ENCODE data around the gene LEMD2. TPM values are rescaled to one million over a fixed set of nuclear protein-coding genes. Genes with fewer than 3 reads are reported as not detected.

The LEMD2 gene
- total RNA-seq, 1 experiment from 2014 or later = 74.6 TPM

DNA sequence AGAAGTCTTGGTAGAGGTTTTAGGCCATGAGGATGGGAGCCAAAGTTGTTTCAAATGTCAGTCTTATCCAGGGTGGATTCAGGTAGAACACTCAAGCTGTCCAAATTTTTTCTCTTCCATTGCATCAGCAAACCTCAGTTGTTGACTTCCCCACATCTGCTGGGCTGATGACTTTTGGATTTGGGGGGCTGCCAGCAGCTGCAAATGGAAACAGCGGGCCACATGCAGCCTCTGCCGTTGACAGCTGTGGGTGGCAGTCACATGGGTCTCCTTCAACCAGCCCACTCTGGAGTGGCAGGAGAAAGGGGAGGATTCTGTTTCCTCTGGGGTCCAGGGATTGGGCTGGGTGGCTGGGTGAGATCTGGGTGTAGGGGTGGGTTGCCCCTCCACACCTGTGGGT is 20.7 kb upstream of the LEMD2 start:
- DNase-seq = no peak
- no peaks in the 10 kb centered on the region for H3K36me3 ChIP-seq (replicated peaks; ENCODE audit: control insufficient read depth, insufficient read depth, low read length)
- no peak overlapping the region for H3K4me3 ChIP-seq (ENCODE audit: insufficient read depth, low read depth, low read length)
- no peaks in the 10 kb centered on the region for H3K27me3 ChIP-seq (ENCODE audit: control insufficient read depth, insufficient read depth, low read length)

DNA sequence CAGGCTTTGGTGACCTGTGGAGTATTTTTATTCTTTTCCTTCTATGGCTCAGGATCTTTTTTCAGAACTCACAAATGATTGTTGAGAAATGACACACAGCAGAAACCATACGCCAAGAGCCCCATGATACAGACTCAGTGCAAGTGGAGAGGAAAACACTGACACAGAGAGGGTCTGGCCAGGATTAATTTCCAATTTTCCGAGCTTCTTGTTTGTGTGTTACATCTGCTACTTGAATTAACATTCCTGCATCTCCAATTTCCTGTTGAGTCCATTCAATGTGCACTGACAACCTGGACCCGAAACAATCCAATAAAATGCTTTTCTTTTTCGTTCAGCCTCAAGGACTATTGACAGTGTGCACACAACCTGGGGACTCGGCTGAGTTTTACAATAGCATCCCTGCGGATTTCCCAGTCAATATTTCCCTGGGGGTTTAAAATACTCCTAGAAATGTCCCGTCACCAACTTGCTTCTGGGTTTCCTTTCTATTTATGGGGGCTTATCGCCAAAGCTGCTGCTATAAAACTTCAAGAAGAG is 19.8 kb upstream of the LEMD2 start:
- H3K27me3 ChIP-seq (ENCODE audit: control insufficient read depth, insufficient read depth, low read length) = no peaks in the 10 kb centered on the region
- H3K36me3 ChIP-seq (replicated peaks; ENCODE audit: control insufficient read depth, insufficient read depth, low read length) = no peaks in the 10 kb centered on the region
- no peak for DNase-seq
- no peak overlapping the region for H3K4me3 ChIP-seq (ENCODE audit: insufficient read depth, low read depth, low read length)

DNA sequence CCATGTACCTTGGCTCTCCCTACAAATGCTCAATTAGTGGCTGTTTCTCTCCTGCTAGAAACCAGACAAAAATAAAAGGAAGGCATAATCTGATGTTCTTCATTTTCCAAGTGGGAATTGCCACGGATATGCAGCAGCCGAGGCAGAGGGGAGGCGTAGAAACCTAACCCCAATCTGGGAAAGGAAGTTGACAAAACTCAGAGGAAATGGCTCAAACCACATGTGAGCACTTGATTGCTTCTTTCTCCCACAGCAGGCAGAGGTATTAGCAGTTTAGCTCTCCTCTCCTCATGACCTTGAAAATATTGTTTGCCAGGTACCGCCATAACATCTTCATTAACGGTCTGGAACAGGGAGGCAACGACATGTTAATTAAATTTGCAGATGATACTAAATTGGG is 18.7 kb upstream of the LEMD2 start:
- Histone ChIP-seq H3K27me3 (ENCODE audit: control insufficient read depth, insufficient read depth, low read length) (no peaks in the 10 kb centered on the region), H3K36me3 (replicated peaks; ENCODE audit: control insufficient read depth, insufficient read depth, low read length) (no peaks in the 10 kb centered on the region), H3K4me3 (ENCODE audit: insufficient read depth, low read depth, low read length) (no peak overlapping the region)
- no peak for DNase-seq

DNA sequence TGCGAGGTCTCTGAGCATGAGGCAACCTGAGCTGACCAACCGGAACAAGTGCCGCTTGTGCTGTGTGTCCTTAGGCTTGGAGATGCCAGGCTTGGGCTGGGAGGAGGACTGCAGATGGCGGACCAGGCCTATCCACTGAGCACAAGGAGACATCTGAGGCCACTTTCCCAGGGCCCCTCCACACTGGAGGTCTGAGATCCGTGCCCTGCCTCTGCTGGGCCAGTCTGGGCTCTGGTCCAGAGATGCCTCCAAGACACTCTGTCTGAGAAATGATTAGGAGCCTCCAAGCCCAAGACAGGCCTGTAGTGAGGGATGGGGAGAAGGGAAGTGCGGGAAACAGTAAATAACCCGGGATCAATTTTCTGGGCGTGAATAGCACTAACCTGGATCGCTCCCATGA is 17.9 kb upstream of the LEMD2 start:
- DNase-seq = no peak
- no peaks in the 10 kb centered on the region for H3K36me3 ChIP-seq (replicated peaks; ENCODE audit: control insufficient read depth, insufficient read depth, low read length)
- no peak overlapping the region for H3K4me3 ChIP-seq (ENCODE audit: insufficient read depth, low read depth, low read length)
- H3K27me3 ChIP-seq (ENCODE audit: control insufficient read depth, insufficient read depth, low read length) = no peaks in the 10 kb centered on the region

DNA sequence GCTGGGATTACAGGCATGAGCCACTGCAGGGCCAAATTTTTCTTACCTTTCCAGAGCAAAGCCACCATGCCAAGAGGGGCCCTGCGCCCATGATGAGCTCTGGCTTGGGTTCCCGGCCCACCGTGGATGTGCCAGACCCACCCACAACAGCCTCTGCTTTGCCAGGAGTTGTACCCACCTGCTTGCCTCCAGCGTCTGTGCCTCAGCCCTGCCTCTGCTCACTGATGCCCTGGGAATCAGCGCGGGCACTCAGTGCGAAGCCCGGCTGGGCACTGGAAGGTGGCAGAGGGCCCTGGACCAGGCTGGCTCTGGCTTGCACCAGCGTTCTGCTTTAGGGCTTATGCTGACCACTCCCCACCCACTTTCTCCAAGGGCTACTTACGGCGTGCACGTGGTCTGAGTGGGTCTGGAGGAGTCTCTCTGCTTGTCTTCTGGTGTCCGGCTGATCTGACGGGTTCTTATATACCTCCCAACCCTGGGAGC is 14.7 kb upstream of the LEMD2 start, which contains the start of gene MLN:
MLN (minus strand) TSS at position 433 of the 483 bp plus-strand sequence. CDS start 2,840 bp downstream, outside the sequence.
- H3K27me3 ChIP-seq (ENCODE audit: control insufficient read depth, insufficient read depth, low read length) = no peaks in the 10 kb centered on the region
- no peaks in the 10 kb centered on the region for H3K36me3 ChIP-seq (replicated peaks; ENCODE audit: control insufficient read depth, insufficient read depth, low read length)
- no peak within 1 kb of the TSS for H3K4me3 ChIP-seq (ENCODE audit: insufficient read depth, low read depth, low read length)
- DNase-seq = no peak

DNA sequence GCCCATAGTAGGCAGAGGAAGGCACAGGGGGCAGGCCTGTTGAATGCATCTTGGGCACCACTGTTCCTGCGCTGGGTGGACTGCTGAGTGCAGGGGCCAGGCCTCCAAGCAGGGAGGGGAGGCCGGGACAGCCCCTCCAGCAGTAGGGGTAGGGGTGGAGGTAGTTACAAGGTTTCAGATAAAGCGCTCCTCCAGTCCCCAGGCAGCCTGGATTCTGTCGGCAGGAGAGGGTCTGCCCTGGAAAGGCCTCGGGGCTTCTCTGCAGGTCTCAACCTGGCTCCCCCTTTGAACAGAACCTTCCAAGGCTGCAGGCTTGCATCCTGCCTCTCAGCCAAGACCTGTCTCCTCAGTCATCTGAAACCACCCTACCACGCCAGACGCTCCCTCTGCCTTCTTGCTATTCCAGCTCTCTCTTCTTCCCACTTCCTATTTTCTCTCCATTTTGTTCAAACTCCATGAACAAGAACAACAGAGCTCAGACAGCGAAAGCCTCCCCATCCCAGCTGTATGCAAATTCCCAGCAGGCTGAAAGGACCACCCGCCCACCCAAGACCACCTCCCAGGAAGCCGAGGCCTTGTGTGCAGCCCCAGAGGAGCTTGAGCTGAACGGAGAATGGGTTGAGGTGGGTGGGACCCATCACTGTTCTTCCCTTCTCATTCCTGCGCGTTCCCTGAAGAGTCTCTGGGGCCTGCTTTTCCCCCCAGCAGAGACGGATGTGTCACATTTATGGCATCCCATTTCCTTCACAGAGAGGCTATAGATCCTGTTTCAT is 13.4 kb upstream of the LEMD2 start:
- Histone ChIP-seq H3K27me3 (ENCODE audit: control insufficient read depth, insufficient read depth, low read length) (no peaks in the 10 kb centered on the region), H3K36me3 (replicated peaks; ENCODE audit: control insufficient read depth, insufficient read depth, low read length) (no peaks in the 10 kb centered on the region), H3K4me3 (ENCODE audit: insufficient read depth, low read depth, low read length) (no peak overlapping the region)
- DNase-seq = no peak

DNA sequence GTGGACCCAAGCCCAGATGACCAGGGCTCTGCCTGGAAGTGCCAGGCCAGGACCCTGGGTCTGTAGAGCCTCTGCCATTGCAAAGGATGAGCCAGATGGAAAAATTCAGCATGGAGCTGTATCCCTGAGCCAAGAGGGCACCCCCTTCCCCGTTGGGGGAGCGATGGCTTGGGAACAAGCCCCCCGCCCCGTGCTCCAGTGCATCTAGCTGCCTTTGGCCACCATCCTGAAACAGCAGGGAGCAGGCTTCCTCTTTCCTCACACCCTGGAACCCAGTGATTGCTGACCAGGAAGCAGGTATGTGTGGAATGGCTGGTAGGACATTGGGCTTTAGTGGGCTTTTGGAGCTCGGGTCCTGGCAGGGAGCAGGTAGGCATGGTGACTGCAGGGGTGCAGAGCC is 12.7 kb upstream of the LEMD2 start:
- H3K36me3 ChIP-seq (replicated peaks; ENCODE audit: control insufficient read depth, insufficient read depth, low read length) = no peaks in the 10 kb centered on the region
- DNase-seq = no peak
- no peak overlapping the region for H3K4me3 ChIP-seq (ENCODE audit: insufficient read depth, low read depth, low read length)
- H3K27me3 ChIP-seq (ENCODE audit: control insufficient read depth, insufficient read depth, low read length) = no peaks in the 10 kb centered on the region

DNA sequence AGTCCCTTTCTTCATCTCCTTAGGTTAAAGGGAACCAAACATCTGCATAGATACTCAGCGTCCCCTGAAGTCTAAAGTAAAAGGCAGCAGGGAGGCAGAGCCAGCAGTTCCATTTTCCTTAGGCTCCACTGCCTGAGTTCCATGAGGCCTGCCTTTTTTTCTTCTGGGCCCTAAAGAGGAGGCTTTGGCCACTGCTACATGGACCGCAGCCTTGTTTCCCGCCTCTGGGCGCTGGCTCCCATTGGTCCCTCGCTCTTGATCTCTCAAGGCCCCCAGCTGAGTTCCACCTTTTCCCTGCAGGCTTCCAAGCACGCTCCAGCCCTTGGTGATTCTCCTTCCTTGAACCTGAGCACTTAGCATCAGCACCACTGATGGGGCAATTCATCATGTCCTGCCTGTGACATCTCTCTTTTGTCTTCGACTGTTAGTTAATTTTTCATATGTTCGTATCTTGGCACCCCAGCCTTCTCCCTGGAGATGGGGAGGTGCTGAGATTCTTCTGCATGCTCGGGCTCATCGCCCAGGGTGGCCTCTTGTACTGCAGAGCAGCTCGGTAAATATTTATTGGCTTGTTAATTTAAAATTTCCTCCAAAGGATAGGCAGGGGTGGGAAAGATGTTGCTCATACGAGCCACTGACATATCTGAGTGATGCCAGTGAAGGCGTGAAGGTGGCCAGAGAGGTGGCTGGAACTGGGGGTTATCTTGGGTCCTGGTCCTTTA is 11.5 kb upstream of the LEMD2 start:
- no peaks in the 10 kb centered on the region for H3K36me3 ChIP-seq (replicated peaks; ENCODE audit: control insufficient read depth, insufficient read depth, low read length)
- no peaks in the 10 kb centered on the region for H3K27me3 ChIP-seq (ENCODE audit: control insufficient read depth, insufficient read depth, low read length)
- no peak overlapping the region for H3K4me3 ChIP-seq (ENCODE audit: insufficient read depth, low read depth, low read length)
- DNase-seq = no peak

DNA sequence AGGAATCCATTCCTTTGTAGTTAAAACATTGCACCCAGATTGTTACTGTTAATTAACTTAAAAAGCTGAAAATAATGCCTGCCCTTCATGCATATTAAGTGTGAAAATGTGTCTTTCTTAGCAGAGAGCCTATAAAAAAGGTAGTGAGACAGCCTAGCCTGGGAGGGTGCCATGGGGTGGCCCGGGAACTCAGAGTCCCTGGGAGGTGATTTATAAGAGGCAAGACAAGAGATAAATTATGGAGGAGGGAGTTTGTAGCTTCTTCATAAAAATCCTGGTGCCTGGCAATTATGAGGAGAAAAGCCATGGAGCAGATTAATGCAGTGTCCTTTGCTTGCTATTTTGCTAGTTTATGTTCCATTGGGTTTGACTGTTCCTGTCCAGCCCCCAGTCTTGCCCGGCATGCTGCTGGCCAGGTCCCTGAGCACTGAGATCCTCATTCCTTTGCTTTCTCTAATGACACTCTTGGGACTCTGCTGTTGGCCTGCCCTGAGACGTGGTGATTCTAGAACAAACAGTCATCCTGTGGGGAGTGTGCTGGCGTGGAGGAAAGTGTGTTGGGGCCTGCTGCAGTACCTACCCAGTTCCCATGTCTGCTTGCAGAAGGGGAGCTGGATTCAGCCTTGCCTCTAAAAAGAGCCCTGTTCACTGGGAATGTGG is 10.7 kb upstream of the LEMD2 start:
- no peak for DNase-seq
- Histone ChIP-seq H3K36me3 (replicated peaks; ENCODE audit: control insufficient read depth, insufficient read depth, low read length) (no peaks in the 10 kb centered on the region), H3K27me3 (ENCODE audit: control insufficient read depth, insufficient read depth, low read length) (no peaks in the 10 kb centered on the region), H3K4me3 (ENCODE audit: insufficient read depth, low read depth, low read length) (no peak overlapping the region)

DNA sequence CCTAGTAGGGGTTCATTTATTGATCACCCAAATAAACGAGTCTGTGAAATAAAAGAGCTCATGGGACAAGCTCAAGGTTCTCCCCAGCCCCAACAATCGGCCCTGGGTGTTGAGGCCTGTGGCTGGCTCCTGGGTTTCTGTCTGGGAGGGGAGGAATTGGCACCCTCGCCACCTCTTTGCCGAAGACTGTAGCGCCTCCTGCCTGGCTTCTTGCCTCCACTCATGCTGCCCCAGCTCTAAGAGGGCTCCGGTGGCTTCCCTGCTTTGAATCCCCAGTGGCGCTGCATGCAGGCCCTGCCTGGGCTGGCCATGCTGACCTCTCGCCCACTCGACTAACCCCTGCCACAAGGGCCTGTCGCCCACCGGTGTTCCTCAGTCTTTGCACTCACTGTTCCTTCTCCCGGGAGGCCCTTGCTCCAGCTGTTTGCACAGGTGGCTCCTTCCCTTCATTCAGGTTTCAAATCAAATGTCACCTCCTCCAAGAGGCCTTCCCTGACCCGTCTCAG is 9.5 kb upstream of the LEMD2 start:
- DNase-seq = peak; percentile 65
- Histone ChIP-seq H3K27me3 (ENCODE audit: control insufficient read depth, insufficient read depth, low read length) (no peaks in the 10 kb centered on the region), H3K36me3 (replicated peaks; ENCODE audit: control insufficient read depth, insufficient read depth, low read length) (no peaks in the 10 kb centered on the region), H3K4me3 (ENCODE audit: insufficient read depth, low read depth, low read length) (no peak overlapping the region)

DNA sequence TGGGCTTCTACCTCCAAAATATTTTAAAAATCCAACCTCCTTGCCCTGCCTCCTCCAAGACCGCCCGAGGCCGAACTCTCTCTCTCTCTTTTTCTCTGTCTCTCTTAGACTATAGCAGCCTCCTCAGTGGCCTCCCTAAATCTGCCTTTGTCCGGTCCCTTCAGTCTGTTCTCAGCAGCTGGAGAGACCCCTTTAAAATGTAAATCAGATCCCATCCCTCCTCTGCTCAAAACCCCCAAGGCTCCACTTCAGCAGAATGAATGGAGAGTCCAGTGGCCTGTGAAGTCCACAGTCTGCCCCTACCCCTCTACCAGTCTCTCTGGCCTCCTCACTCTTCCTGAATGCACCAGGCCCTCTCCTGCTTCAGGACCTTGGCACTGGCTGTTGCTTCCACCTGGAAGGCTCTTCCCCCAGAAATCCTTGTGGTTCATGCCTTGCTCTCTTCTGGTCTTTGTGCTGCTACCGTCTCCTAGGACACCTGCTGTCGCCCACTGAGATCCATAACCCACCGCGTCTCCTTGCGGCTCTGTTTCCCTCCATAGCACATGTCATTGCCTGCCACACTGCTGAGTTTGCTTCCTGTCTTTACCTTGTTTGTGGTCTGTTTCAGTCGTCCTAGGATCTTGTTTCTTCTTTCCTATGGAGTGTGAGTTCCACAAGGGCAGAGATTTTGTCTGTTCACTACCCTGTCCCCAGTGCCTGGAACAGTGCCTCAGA is 8.9 kb upstream of the LEMD2 start:
- Histone ChIP-seq H3K36me3 (replicated peaks; ENCODE audit: control insufficient read depth, insufficient read depth, low read length) (no peaks in the 10 kb centered on the region), H3K27me3 (ENCODE audit: control insufficient read depth, insufficient read depth, low read length) (no peaks in the 10 kb centered on the region), H3K4me3 (ENCODE audit: insufficient read depth, low read depth, low read length) (no peak overlapping the region)
- DNase-seq = no peak

DNA sequence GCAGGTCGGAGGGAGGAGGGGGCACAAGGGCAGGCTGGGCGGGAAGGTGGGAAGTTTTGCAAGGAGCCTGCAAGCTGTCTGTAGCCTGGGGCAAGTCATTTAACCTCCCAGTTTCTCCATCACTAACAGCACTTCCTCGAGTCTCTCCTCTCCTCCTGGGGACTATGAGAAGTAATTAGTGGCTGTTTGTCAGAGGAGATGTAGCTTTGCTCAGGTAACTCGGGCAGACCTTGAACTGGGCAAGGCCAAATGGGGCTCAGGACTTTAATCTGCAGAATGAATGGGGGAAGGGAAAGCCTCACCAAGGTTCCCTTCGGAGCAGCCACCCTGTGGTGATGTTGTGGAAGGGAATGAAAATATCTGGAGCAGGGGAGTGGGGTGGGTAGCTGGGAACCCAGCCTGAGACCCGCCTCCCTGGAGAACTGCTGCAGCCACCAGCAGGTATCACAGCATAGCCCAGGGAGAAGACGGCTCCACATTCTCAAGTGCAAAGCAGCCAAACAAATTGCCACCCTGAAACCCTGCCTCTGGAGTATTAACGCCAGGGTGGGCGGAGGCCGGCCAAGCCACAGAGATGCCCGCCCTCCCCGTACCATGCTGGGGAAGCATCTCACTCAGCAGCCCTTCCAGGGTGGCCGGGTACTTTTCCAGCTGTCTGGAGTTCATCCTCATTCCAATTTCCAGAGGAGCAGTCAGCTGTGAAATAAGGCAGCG is 6.1 kb upstream of the LEMD2 start:
- peak; percentile 83 for DNase-seq
- H3K27me3 ChIP-seq (ENCODE audit: control insufficient read depth, insufficient read depth, low read length) = no peaks in the 10 kb centered on the region
- no peak overlapping the region for H3K4me3 ChIP-seq (ENCODE audit: insufficient read depth, low read depth, low read length)
- H3K36me3 ChIP-seq (replicated peaks; ENCODE audit: control insufficient read depth, insufficient read depth, low read length) = no peaks in the 10 kb centered on the region

DNA sequence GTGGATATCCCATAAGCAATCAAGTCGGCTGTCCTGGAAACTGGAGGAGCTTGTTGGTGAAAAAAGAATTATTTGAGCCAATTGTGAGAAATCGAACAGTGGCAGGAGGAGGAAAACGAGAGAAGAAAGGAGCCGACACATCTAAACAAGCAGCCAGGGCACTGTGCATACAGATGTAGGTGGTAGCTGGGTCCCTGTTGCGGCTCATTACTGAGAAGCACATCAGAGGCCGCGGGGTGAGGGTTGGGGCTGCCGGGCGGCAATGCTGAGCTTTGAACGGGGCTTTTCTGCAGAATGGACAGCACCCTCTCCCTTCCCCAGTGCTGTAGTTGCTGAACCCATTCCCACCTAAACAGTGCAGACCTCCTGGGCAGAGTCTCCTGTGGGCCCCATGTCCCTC is 4.1 kb upstream of the LEMD2 start:
- Histone ChIP-seq H3K36me3 (replicated peaks; ENCODE audit: control insufficient read depth, insufficient read depth, low read length) (no peaks in the 10 kb centered on the region), H3K27me3 (ENCODE audit: control insufficient read depth, insufficient read depth, low read length) (no peaks in the 10 kb centered on the region), H3K4me3 (ENCODE audit: insufficient read depth, low read depth, low read length) (no peak overlapping the region)
- no peak for DNase-seq

All from H7 (cell line).